Kidney capillary endothelial cell (primary cell): ENCODE data around the gene THEM4.

Experiments
- DNase-seq: peaks from one replicate; pipeline ENCODE4 v3.0.0-alpha.2; 2018; ENCODE audit warnings: low spot score

THEM4 gene

GRCh38 chr1:151837884-151838221 is 71.5 kb downstream of the THEM4 start:
- no peak for DNase-seq

- DNase-seq = no peak
These were observed 72.1 kb downstream of the THEM4 start for GRCh38 chr1:151837197-151837596.

- no peak for DNase-seq
These were observed 73.7 kb downstream of the THEM4 start for GRCh38 chr1:151835596-151835995.

GRCh38 chr1:151834239-151834638 is 75.1 kb downstream of the THEM4 start:
- no peak for DNase-seq

DNA sequence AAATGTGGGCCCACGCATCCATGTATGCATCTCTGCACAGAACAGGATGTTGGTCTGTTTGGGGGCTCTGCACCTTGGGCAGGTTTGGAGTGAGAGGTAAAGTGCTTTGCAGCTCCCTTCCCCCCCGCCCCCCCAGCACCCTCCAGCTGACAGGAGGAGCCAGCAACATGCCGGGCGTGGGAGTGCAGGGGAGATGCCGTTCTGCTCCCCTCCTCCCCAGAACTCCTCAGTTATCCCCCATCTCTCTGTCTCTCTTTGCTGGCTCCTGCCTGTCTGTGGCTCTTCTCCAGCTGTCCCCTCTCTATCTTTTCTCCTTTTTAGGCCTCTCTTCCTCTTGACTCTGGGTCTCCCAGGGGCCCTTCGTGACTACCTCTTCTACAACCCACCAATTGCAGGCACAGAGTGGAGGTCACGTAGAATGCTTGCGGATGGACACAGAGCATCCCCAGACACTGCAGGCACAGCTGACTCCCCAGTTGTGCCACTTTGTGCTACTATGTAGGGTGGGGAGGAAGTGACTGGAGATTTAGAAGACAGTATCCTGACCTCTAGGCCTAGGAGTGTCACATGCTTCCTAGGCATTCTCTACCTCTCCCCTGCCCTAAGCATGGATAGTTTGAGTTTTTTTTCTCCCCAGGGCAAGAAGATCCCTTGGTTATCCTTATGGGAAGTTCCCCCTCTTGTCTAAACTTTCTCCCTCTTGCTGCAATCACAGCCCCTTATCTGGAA is 76.0 kb downstream of the THEM4 start:
- DNase-seq = no peak

DNA sequence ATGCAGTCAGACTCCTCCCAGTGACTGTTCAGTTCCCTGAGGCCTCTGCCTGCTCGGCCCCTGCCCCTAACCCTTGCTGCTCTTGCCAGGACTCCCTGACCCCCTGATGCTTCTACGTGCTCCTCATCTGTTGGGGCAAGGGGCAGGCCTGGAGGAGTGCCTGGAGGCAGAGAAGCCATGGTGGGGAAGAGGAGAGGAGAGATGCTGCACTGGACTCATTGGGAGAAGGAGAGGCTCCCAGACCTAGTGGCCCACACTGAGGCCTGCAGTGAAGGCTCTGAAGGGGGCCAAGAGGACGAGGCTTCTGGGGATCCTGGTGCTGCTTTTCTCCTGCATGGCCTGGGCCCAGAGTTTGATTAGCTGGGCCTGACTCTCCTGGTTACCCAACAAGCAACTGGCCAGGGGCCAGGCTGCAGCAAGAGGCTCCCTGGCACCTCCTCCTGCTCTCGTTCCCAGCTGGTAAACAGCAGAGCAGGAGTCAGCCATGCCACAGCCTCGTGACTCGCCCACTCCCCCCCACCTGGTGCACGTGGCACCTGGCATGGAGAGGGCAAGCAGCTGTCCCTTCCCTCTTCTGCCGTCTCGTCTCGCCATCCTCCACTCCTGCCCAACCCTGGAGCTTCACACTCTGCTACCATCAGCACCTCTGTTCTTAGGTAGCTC is 76.9 kb downstream of the THEM4 start:
- no peak for DNase-seq

DNA sequence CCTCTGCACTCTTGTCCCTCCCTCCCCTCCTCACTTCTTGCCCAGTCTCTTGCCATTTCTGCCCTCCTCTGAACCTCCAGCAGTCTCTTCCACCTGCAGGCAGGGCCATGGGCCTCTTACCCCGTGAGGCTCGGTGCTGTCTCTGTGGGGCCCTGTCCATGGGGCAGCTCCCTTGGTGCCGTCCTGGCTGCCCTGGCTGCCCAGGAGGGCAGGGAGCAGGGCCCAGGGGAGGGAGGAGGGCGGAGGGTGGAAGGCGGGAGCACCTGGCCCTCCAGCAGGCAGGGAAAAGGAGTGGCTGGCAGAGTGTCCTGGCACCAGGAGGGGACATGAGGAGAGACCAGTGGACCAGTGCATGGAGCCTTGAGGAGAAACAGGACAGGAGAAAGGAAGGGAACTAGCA is 77.7 kb downstream of the THEM4 start, which contains the start of gene RORC:
Gene RORC, minus strand, starts transcription at position 198 of the 400 bp plus-strand sequence. Its CDS starts 38 bp downstream, at position 160.
- DNase-seq = no peak

GRCh38 chr1:151831256-151831591 is 78.1 kb downstream of the THEM4 start:
- DNase-seq = no peak

DNA sequence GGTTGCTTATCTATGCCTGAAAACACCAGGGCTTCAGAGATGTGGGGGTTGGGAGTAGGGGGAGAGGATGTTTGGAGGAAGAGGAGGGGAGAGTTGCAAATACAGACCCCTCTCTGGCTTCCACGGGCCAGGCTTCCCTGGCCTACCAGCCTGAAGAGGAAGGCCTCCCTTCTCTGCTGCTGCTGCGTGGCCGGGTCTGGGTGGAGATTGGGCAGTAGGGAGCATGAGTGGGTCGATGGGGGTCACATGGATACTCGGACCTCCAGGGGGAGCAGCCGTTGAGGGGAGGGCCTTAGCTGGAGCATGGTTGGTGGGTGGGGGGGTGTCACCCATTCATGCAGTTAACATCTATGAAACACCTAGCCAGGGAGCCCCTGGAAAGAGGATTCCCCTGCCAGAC is 79.3 kb downstream of the THEM4 start:
- DNase-seq = no peak

GRCh38 chr1:151829352-151830046 is 79.8 kb downstream of the THEM4 start:
- no peak for DNase-seq

GRCh38 chr1:151828921-151829320 is 80.4 kb downstream of the THEM4 start:
- DNase-seq = peak; percentile 15

- no peak for DNase-seq
These were observed 81.5 kb downstream of the THEM4 start for GRCh38 chr1:151827853-151828252.

DNA sequence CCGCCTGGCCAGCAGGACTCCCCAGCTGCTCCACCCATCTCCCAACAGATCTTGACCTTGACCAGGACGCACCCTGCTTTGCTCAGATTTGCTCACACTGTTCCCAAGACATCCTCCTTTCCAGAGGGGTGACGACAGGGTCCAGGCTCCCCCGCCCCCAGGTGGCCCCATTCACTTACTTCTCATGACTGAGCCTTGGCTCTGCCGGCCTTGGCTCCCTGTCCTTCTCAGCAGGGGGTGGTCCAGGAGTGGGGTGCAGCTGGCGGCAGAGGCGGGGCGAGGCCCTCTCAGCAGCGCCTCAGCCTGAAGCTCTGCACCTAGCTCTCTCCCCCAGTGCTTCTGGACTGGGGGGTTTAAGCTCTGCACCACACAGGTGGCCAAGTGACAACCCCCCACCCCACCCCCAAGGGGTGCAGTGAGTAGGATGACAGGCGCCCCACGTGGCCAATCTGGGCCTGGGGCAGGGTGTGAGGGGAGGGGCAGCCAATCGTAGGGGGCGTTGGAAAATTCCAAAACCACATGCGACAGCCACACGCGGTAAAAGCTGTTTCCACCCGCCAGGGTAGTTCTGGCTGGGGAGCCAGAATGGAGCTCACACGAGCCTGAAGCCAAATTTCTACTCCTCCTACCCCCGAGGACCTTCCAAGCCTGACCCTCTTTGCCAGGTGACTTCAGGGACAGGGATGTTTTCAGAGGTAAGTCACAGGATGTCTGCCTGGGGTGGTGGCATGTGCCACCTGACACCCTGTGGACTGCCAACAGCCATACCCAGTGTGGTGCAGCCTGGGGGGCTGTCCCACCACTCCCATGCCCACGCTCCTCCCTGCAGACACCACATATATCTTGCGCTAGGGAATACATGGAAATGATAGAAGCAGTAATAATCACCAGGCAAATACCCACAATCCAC is 83.3 kb downstream of the THEM4 start:
- DNase-seq = no peak

DNA sequence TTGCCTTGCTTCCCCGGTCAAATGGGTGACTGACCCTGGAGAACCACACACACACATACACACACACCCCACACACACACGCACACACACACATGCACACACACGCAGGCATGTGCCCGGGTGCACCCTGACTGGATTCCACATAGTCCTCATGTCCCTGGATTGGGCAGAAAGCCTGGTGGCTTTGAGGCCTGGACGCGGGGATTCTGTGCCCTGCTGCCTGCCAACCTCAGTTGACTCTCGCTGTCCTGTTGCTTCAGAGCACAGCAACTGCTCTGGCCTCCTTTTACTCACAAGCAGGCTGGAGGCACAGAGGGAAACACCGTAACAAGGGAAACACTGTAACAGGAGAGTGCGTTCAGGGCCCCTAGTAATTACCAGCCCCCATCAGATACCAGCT is 84.1 kb downstream of the THEM4 start:
- DNase-seq = no peak
